GM21515 (cell line): ENCODE results near the gene WDR36.
"Not testable (repeated sequence)": the region's sequence is repeated elsewhere in the genome, so short reads cannot be mapped to it uniquely, and the experiment has no call there.

Experiments
- ATAC-seq: cut with Tn5 transposase; IDR thresholded peaks from one replicate; pipeline ENCODE4 v1.9.1; 2021; ENCODE audit not compliant: unreplicated experiment

Gene WDR36

DNA sequence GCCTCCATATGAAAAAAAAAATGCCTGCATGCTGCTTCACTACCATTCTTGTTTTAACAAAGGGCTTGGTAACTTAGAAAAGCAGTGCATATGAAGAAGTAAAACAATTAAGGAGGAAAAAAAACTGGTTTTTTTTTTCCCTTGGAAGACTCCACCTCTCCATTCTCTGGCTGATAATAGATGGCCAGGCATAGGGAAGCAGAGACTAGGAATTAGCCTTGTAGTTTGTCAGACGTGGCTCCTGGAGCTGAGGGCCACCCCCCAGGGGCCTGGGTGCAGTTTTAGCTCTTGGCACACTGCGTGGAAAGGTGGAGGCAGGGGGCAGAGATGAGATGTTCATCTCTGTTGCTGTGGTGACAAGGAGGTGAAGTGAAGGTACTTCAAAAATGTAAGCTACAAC, 42.7 kb downstream of the WDR36 start:
- no peak for ATAC-seq

DNA sequence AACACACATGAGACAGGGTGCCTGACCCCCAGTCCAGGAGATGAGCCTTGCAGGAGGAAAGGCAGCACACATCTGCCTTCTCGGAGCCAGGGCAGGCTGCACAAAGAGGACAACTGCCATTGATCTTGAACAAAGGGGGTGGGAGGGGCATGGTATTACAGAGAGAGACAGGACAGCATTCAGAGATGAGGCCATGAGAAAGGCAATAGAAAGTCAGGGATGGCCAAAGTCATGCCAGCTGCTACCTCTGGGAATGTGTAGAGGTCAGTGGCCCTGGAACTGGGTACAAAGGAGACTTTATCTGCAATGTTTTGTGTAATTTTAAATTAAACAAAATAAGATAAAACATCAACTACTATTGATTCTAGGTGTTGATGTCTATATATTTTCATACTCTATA, 43.2 kb downstream of the WDR36 start:
- no peak for ATAC-seq

DNA sequence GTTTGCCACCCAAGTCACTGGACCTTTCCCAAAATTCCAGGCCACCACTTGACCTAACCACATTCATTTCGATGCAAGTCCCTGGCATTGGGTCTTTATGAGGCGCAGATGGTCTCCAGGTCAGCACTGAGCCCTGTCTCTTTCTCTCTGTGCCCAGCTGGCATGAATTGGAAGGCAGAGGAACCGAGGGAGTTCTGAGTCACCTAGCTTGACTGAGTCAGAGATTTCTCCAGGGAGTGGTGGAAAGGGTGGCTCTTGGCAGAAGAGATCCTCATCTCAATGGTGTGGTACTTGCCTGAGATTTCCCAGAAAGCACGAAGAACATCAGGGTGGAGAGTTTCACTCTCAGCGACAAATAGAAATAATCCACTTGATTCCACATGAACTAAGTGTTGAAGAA, 43.8 kb downstream of the WDR36 start:
- ATAC-seq: no peak

DNA sequence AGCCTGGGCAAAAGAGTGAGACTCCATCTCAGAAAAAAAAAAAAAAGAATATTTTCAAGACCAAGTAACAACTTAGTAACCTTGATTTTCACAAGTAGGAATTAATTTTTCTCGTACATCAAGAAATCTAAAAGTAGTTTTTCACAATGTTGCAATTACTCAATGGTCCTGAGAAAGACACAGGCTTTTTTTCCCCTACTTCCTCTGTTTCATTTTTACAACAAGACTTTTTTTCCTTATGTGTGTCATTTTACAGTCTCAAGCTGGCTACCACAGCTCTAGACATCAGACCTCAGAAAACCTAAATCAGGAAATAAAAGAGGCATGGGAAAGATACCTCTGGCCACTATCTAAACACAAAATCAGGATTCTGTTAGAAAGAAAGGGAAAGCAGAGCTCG, 45.9 kb downstream of the WDR36 start:
- ATAC-seq: no peak

DNA sequence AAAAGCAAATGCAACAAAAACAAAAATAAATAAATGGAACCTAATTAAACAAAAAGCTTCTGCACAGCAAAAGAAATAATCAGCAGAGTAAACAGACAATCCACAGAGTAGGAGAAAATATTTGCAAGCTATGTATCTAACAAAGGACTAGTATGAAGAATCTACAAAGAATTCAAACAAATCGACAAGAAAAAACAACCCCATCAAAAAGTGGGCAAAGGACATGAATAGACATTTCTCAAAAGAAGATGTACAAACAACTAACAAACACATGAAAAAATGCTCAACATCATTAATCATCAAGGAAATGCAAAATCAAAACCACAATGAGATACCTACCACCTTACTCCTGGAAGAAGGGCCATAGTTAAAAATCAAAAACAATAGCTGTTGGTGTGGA, 49.3 kb downstream of the WDR36 start:
- ATAC-seq: not testable (repeated sequence)

DNA sequence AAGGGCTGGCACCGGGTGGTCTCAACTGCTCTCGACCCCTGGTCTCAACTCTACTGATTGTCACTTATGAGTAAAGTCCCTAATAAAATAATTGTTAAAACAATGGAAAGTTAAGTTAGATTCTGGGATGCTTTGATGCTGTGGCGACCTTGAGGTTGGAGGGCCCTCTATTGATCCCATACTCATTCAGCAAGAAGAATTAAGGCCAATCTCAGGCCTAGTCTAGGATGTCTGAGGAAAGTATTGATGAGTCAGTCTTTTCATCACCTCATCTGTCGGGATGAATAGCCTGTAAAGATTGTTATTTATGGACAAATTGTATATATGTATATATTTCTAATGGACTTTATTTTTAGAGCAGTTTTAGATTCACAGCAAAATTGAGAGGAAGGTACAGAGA, 50.8 kb downstream of the WDR36 start:
- ATAC-seq: no peak

DNA sequence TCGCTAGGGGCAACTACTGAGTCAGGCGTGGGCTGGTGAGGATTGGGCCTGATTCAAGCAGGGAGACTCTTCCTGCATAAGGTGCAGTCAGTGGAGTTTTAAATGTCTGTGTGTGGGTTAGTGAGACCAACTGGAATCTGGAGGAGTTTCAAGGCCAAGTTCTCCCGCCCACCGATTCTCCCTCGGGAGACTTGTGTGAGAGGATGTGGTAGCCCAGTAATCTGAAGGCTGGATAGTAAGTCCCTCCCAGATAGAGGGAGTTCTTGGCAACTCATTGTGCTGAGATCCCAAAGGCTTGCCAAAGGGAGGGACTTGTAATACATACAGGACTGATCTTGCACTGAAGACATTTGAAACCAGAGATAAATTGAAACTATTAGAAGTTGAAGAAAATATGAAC, 51.8 kb downstream of the WDR36 start:
- ATAC-seq: peak; percentile 25

DNA sequence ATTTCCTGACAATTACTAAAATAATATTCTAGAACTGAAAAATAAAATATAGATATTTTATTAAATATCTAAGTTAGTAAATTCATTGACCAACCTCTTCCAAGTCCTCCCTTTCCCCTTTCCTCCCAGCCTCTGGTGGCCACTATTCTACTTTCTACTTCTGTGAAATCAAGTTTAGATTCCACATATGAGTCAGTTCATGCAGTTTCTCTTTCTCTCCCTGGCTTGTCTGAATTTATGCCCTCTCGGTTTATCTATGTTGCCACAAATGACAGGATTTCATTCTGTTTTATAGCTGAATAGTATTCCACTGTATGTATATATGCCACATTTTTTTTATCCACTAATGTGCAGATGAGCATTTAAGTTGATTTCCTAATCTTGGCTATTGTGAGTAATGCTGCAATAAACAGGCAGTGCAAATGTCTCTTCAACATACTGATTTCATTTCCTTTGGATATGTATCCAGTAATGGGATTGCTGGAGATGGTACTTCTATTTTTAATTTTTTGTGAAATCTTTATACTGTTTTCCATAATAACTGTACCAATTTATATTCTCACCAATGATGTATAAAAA, 52.3 kb downstream of the WDR36 start:
- ATAC-seq: peak; percentile 87

DNA sequence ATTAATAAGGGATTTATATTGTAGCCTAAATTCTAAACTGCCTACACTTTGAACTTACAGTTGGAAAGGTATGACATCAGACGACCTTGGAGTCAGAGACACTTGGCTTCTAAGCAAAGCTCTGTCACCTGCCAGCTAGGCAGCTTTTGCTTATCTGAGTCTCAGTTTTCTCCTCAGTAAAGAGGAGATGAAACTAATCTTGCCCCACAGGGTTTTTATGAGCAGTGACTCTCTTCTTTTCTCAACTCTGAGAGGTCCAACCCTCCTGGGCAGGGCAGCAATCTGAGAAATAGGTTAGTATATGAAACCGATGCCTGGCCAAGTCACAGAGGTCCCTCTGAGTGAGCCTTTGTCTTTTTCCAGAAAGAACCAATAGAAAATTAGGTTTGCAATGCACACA, 53.9 kb downstream of the WDR36 start:
- no peak for ATAC-seq

DNA sequence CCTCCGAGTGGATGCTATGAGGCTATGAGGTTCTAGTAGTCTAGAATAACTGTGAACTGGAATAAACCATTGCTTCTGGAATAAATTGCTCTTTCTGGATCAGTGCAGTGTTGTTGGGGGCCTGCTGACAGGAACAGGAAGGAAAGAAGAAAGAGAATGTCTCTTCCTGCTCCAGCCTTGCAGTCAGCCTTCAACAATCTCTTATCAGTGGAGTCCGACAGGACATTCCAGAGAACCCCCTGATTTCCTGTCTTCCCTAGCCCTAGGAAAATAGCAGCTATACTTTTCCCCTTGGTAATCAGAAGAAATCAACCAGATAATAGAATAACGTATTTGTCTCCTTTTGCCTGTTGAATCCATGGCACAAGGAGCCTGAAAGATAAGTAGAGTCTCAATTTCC, 55.4 kb downstream of the WDR36 start:
- no peak for ATAC-seq

DNA sequence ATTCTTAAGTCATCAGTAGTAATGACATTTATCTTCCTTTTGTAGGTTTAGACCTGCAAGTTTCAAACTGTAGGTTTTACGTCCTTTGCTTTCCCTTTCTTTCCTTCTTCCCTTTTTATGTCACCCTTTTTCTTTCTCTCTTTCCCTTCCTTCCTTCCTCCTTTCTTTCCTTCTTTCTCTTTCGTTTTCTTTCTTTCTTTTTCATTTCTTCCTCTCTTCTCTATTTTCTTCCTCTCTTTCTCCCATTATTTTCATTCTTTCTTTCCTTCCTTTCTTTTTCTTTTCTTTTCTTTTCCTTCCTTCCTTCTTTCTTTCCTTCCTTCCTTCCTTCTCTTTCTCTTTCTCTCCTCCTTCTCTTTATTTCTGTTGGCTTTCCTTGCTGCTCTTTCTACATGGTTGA, 59.9 kb downstream of the WDR36 start:
- no peak for ATAC-seq

DNA sequence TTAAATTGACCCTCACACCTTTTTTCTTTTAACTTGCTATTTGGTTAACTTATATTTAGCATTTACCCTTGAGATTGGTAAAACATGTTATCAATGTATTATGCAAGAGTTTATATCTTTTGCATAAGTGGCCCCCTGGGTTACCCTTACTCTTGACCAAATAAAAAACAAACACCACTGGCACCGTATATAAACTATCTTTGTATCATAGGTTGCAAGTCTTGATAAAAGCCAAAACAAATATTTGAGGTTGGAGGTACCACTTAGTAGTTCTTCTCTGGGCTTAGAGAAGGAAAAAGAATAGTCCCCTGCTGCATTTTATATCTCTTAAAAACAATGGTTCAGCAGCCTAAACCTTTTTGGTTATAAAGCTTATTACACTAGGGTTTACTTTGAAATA, 61.3 kb downstream of the WDR36 start:
- ATAC-seq: no peak

DNA sequence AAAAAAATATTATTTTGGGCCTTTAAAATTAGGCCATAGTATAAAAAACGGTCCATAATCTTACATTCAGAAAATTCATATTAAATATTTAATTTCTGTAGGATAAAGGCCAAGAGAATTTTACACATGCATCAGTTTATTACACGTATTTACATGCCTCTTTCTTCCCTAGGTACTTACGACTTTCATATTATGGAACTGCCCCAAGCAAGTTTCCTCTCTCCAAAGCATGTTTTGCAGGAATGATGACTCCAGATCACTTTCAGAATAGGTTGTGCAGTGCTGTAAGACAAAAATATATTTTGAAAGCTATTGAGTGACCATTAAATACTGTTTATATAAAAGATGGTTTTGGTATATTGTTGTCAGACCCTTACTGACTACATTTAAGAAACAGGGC, 61.8 kb downstream of the WDR36 start:
- no peak for ATAC-seq

DNA sequence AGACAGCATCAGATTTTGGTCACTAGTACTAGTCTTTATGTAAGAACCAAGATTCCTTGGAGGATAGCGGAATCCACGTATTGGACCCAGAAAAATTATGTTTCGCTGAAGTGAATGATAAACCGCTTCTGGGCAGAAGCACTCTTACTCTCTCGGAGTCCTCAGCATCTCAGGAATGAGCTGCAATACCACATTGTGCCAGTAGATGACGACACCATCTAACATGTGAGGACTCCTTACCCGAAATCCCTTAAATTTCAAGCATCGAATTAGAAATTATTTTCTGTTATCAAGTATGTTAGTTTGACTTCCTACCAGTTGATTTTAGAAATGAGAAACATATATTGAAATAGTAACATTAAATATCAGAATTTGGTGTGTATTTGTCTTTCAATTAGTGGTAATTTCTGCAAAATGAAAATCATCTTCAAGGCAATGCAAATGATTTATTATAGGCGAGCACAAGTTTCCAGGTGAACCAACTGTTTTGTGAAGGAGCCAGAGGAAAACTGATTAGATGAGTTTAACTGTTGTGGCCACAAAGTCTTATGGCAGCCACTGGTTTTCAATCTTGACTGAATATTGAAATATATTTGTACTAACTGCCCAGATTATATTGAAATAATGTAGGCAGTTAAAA, 66.1 kb downstream of the WDR36 start:
- no peak for ATAC-seq

DNA sequence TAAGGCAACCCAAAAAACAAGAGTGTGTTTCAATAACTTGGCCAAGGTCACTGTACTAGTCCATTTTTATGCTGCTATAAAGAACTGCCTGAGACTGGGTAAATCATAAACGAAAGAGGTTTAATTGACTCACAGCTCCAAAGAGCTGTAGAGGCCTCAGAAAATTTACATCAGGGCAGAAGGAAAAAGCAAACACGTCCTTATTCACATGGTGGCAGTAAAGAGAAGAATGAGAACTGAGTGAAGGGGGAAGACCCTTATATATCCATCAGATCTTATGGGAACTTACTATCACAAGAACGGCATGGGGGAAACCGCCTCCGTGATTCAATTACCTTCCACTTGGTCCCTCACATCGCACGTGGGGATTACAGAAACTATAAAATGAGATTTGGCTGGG, 67.7 kb downstream of the WDR36 start:
- ATAC-seq: no peak

DNA sequence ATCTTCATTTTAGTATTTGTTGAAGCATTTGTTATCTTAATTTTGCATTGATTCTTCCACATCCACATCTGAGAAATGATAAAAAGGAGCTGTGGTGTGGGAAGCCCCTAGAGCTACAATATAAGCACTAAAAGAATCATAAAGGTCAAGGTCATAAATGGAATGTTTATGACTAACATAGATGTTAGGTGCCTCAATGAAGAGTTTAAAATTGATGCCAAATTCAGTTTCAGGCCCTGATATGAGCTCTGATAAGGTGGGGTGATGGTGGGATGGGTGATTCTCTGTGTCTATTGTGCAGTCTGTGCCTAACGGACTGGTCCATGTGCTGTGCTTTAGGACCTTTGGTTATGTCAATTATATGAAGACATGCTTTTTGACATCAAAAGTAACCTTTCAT, 70.9 kb downstream of the WDR36 start:
- ATAC-seq: no peak

DNA sequence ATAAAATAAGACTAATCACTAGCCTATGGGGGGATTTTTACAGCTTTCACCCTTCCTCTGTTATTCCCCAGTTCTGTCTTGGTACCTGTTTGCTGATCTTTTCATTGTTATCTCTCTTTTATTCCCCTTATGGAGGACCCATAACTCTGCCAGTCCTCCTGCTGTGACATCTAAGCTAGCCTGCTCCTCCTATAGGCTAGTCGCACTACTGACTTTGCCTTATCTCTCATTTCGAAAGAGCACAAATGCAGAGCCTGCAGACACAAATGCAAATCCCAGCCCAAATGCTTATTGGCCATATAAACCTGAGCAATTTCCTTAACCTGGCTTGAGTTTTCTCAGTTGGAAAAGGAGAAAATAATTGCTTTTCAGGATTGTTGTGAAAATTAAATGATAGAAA, 72.9 kb downstream of the WDR36 start:
- no peak for ATAC-seq

DNA sequence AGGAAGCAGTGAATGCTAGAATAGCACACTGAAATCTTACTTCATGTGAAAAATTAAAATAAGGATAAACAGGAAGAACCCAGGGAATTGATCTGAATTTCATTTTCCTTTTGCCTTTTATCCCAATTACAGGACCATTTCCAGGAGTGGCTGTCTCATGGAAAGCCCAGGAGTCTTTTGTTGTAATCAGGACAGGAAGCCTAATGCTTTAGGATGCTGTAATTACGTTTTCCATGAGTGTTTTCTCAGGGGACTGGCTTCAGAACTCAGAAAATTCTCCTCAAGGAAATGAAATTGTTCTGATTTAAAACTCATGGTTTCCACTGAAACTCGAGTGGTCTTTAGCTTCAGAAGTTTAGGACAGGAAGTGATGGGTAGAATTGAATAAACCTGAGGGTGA, 75.4 kb downstream of the WDR36 start:
- no peak for ATAC-seq

DNA sequence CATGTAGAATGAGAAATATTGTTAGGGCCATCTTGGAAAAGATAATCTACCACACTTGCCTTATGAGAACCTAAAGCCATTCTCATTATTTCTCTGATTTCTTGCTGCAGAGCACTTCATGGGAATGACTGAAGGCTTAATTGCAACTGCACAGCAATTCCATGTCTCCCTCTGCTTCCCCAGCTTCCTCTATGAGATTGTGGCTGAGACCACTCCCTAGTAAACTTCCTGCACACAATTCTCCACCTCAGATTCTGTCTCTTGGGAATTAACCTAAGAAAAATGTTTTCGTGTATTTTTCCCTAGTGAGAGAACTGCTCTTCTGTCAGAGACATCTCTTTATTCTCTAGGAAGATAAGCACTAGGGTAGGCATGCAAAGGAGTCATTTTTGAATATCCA, 76.5 kb downstream of the WDR36 start:
- ATAC-seq: no peak

DNA sequence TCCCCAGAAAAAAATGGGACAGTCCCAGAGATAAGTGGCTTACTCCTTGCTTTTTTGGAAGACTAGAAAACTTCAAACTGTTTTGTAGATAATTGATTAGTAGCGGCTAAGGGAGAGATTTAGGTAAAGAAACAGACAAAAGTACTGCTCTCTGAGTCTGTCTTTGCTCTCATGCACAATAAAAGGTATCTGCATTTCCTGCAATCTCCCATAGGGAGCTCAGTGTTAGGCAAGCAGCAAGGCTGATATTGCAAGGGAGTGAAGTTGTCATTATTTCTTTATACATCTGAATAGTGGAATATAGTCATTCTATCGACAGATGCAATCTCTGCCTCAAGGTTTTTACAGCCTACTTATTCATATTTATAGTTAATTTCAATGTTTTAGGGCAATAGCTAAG, 77.1 kb downstream of the WDR36 start:
- ATAC-seq: no peak

DNA sequence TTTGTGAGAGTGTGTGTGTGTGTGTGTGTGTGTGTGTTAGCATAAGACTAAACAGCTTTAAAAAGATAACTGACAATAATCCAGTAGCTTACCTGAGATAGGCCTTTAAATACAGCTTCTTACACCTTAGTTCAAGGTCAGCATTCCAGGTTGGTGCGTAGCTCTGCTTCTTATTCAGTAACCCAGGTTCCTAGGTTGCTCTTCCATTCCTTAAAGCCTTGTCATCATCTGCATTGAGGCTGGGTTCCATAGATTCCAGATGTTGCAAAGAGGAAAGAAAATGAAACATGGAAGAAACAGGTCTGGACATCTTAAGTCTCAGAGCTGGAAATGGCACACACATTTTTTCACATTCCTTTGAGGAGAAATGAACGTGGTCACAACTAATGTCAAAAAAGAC, 78.1 kb downstream of the WDR36 start:
- no peak for ATAC-seq

DNA sequence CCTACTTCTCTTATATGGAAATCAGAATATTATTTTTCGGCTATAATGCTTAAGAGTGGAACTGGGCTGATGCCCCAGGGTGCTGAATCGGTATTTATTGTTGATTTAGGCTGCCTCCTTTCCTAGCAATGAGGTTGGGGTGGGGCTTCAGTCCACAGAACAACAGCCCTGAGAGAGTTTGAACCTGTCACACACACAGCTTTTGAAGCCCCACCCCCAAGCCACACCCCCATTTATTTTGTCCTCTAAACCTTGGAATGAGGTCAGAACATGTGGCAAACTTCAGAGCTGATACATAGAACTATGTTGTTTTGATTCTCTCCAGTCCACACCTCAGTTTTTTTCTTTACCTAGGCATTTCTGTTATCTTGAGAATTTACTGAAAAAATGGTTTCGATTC, 80.4 kb downstream of the WDR36 start:
- ATAC-seq: no peak

DNA sequence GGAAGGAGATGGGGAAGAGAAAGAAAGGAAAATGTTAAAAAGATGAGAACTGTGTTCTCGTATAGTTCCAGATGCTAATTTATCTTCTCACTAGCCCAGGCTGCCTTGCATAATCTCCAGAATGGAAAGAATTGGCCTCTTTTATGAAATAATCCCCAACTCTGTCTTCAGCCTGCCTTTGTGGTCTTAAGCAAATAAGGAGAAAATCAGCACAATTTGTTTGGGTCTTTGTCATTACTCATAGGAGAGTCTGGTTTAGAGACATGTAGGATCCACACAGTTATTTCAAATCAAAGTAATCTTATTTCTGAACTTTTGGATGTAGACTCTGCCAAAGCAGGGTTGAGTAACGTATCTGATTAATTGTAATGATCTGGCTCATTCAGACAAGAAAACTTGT, 81.3 kb downstream of the WDR36 start:
- no peak for ATAC-seq
